Measurements from ENCODE around the gene LRRC8D.
"Not testable (repeated sequence)": the region's sequence is repeated elsewhere in the genome, so short reads cannot be mapped to it uniquely, and the experiment has no call there.

LRRC8D gene

GRCh38 chr1:89820422-89821321 lies at the start of gene LRRC8D:
TSS of gene LRRC8D (plus strand) at chr1:89821032. CDS start at chr1:89933069, 112,037 bp downstream.
- FAIRE-seq = no peak
- peak; percentile 60 for DNase-seq (ENCODE audit: low spot score)

- FAIRE-seq (no peak), DNase-seq (ENCODE audit: low spot score) (no peak)
Measured at GRCh38 chr1:89771991-89772560, 48.8 kb upstream of the LRRC8D start.

- FAIRE-seq; DNase-seq (ENCODE audit: low spot score): not testable (repeated sequence)
Measured at GRCh38 chr1:89776104-89776503, 44.7 kb upstream of the LRRC8D start.

GRCh38 chr1:89777271-89777670 lies 43.6 kb upstream of the LRRC8D start:
- not testable (repeated sequence) for DNase-seq (ENCODE audit: low spot score); FAIRE-seq

- no peak for DNase-seq (ENCODE audit: low spot score)
- FAIRE-seq = no peak
Measured at GRCh38 chr1:89779151-89779940, 41.5 kb upstream of the LRRC8D start.

- peak; percentile 74 for FAIRE-seq
- DNase-seq (ENCODE audit: low spot score) = peak; percentile 61
Measured at GRCh38 chr1:89780721-89781120, 40.1 kb upstream of the LRRC8D start.

- no peak for FAIRE-seq
- peak; percentile 41 for DNase-seq (ENCODE audit: low spot score)
Measured at GRCh38 chr1:89781494-89782126, 39.2 kb upstream of the LRRC8D start.

GRCh38 chr1:89786628-89787214 lies 34.1 kb upstream of the LRRC8D start:
- no peak for FAIRE-seq
- DNase-seq (ENCODE audit: low spot score) = no peak

GRCh38 chr1:89790592-89790991 lies 30.2 kb upstream of the LRRC8D start:
- FAIRE-seq (no peak), DNase-seq (ENCODE audit: low spot score) (no peak)

GRCh38 chr1:89791064-89791726 lies 29.6 kb upstream of the LRRC8D start:
- FAIRE-seq (no peak), DNase-seq (ENCODE audit: low spot score) (no peak)

GRCh38 chr1:89794406-89794805 lies 26.4 kb upstream of the LRRC8D start:
- FAIRE-seq (no peak), DNase-seq (ENCODE audit: low spot score) (no peak)

- not testable (repeated sequence) for FAIRE-seq; DNase-seq (ENCODE audit: low spot score)
Measured at GRCh38 chr1:89795571-89795970, 25.3 kb upstream of the LRRC8D start.

GRCh38 chr1:89797876-89798275 lies 23.0 kb upstream of the LRRC8D start:
- DNase-seq (ENCODE audit: low spot score); FAIRE-seq: not testable (repeated sequence)

GRCh38 chr1:89799495-89799894 lies 21.3 kb upstream of the LRRC8D start:
- FAIRE-seq (peak; percentile 61), DNase-seq (ENCODE audit: low spot score) (peak; percentile 61)

- DNase-seq (ENCODE audit: low spot score) (no peak), FAIRE-seq (no peak)
Measured at GRCh38 chr1:89800022-89800655, 20.7 kb upstream of the LRRC8D start.

GRCh38 chr1:89800718-89801117 lies 20.1 kb upstream of the LRRC8D start:
- FAIRE-seq (no peak), DNase-seq (ENCODE audit: low spot score) (no peak)

GRCh38 chr1:89802051-89802450 lies 18.8 kb upstream of the LRRC8D start:
- DNase-seq (ENCODE audit: low spot score) (no peak), FAIRE-seq (no peak)

- FAIRE-seq = no peak
- no peak for DNase-seq (ENCODE audit: low spot score)
Measured at GRCh38 chr1:89802841-89803240, 18.0 kb upstream of the LRRC8D start.

GRCh38 chr1:89804642-89805237 lies 16.1 kb upstream of the LRRC8D start:
- DNase-seq (ENCODE audit: low spot score) (peak; percentile 67), FAIRE-seq (peak; percentile 76)

Data from RCC 7860 (cell line).